GM18526 (cell line): ENCODE data around the gene ANKRD6.

Experiments used
- POLR2A ChIP-seq: IDR thresholded peaks from 3 replicates; pipeline ENCODE4 v1.6.1; 2011; ENCODE audit not compliant: insufficient read length; ENCODE audit errors: extremely low read depth

ANKRD6 gene

GRCh38 chr6:89410231-89410761 lies 22.7 kb upstream of the ANKRD6 start:
- TF ChIP-seq POLR2A: no peak

GRCh38 chr6:89410788-89411144 lies 22.2 kb upstream of the ANKRD6 start:
- no peak for TF ChIP-seq POLR2A

GRCh38 chr6:89411145-89412070 lies 21.5 kb upstream of the ANKRD6 start:
- no peak for TF ChIP-seq POLR2A

- no peak for TF ChIP-seq POLR2A
Observed at GRCh38 chr6:89412071-89413005, 20.6 kb upstream of the ANKRD6 start, which contains the start of gene RRAGD. Gene RRAGD (minus strand): TSS chr6:89412273. CDS start chr6:89411993, 280 bp downstream.

GRCh38 chr6:89413006-89413400 lies 19.9 kb upstream of the ANKRD6 start:
- TF ChIP-seq POLR2A: no peak

- no peak for TF ChIP-seq POLR2A
Observed at GRCh38 chr6:89414215-89414614, 18.7 kb upstream of the ANKRD6 start.

- TF ChIP-seq POLR2A: no peak
Observed at GRCh38 chr6:89415185-89415584, 17.8 kb upstream of the ANKRD6 start.

GRCh38 chr6:89416796-89417195 lies 16.2 kb upstream of the ANKRD6 start:
- no peak for TF ChIP-seq POLR2A

- no peak for TF ChIP-seq POLR2A
Observed at GRCh38 chr6:89430201-89430962, 2.6 kb upstream of the ANKRD6 start.

GRCh38 chr6:89433252-89434149 lies 549 bp downstream of the ANKRD6 start:
- TF ChIP-seq POLR2A: no peak

GRCh38 chr6:89434150-89434499 lies 1.2 kb downstream of the ANKRD6 start:
- TF ChIP-seq POLR2A: no peak

GRCh38 chr6:89434954-89435353 lies 2.0 kb downstream of the ANKRD6 start:
- TF ChIP-seq POLR2A: no peak

- TF ChIP-seq POLR2A: no peak
Observed at GRCh38 chr6:89436226-89436625, 3.3 kb downstream of the ANKRD6 start.

GRCh38 chr6:89438248-89438647 lies 5.3 kb downstream of the ANKRD6 start:
- no peak for TF ChIP-seq POLR2A
